GM04503 (cell line): ENCODE data around the gene MPPED2.

ENCODE experiments used
- DNase-seq: peaks from one replicate; pipeline ENCODE4 v3.0.0-alpha.2; 2012; ENCODE audit warnings: low read depth

MPPED2 gene

DNA sequence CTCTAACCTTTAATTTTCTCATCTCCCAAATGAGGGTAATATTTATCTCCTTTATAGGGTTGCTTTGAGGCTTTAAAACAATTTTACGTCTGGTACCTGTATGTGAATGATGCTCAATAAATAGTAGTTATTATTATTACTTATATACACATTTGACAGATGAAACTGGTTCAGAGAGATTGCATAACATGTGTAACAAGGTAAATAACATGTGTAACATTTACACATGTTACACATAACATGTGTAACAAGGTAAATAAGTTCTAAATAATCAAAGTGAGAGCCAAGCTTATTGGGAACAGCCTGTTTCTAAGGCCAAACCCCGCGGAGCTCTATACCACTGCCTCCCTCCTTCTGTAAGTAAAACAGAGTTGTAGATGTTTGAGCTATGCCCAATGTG is 100.9 kb downstream of the MPPED2 start:
- DNase-seq: no peak

DNA sequence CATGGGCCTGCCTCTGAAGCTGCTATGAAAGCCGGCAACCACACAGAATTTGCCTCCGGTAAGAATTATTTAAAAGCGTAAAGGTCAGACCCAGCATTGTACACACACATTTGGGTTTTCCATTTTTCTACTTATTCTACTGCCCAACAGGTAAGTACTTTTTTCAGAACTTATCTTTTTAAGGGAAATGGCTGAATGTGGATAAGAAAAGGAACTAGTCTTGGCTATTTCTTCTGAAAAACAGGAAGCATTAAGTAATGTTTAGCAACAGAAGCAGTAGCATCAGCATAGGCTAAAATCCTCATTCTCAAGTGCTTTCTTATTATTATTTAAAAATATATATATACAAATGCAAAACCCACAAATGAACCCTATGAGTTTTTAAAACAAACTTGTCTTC is 103.1 kb downstream of the MPPED2 start:
- no peak for DNase-seq

DNA sequence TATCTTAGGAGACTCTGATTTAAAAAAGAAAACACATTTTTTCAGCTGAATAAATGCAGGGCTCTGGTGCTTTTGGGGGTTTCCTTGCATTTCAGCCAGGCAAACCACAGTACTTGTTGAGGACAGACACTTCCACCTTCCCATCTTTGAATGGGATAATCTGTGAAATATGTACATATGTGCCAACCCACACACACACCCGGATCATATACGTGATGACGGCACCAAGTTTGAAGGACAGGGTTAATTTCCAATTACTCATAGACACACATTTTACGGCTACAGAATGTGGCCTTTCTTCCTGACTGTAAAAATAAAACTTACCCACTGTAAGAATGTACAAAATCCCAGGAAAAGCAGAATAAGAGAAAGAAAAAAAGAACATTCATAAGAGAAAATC is 104.4 kb downstream of the MPPED2 start:
- DNase-seq: no peak

GRCh38 chr11:30481330-30481729 is 104.8 kb downstream of the MPPED2 start:
- no peak for DNase-seq

GRCh38 chr11:30479899-30480298 is 106.3 kb downstream of the MPPED2 start:
- DNase-seq: no peak

GRCh38 chr11:30478923-30479322 is 107.2 kb downstream of the MPPED2 start:
- no peak for DNase-seq

- no peak for DNase-seq
Observed at GRCh38 chr11:30477061-30477460, 109.1 kb downstream of the MPPED2 start.

DNA sequence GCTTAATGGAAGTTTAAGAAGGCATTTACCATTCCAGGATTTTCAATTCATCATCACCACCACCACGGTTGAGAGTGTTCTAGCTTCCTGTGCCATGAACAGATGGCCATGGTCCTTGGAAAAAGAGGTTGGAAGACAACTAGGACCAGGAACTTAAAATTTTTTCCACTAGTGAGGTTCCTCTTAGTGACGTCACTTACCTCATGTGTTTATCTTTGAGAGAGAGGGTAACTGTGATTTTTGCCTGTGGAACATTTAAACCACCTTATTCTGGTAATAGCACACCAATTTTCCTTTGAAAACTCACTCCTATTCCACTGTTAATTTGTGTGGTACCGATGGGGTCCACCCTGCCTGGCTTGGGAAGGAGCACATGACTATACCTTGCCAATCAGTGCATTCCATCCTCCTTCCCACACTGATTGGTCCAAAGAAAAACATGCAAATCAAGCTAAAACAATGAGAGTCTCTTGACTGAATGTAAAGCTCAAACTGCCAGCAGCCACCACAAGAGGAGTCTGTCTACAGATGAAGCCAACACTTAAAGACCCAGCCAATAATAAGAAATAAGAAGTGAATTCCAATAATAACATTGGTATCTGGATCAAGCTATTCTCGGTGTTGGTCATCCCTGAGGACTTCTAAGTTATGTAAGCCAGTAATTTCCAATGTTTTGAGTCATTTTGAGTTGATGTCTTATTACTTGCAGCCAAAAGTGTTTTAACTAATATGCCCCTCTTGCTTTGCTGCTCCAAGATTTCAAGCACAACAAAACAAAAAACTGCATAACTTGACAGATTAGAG is 111.8 kb downstream of the MPPED2 start:
- DNase-seq: no peak

DNA sequence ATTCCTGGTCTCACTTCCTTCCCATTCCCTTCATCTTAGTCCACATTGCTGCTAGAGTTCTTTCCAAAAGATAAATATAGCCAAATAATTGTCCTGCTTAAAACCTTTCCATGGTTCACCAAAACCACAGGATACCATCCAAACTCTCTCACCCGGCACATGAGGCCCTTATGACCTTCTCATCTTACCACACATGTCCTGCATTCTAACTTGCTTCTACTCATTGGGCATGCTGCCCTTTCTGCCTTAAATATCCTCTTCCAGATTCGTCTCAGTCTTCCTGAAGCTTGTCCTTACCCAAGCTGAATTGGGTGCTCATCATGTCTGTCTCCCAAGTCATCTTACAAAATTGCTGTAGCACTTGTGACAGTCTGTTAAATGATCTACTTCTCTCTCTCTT is 114.9 kb downstream of the MPPED2 start:
- DNase-seq: no peak

- no peak for DNase-seq
Observed at GRCh38 chr11:30468881-30469280, 117.3 kb downstream of the MPPED2 start.

- no peak for DNase-seq
Observed at GRCh38 chr11:30467176-30467575, 119.0 kb downstream of the MPPED2 start.

DNA sequence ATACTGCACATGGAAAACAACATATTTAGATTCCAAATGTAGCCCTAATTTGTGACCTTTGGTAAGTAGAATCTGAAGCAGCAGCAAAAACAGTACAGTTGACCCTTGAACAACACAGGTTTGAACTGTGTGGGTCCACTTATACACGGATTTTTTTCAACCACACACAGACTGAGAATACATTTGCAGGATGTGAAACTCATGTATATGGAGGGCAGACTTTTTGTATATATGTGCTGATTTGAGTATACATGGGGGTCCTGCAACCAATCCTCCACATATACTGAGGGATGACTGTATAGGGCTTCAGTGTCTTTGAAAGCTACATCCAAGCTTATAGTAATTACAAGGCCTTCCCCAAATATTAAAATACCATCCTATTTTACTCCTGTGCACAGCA is 120.5 kb downstream of the MPPED2 start:
- no peak for DNase-seq

DNA sequence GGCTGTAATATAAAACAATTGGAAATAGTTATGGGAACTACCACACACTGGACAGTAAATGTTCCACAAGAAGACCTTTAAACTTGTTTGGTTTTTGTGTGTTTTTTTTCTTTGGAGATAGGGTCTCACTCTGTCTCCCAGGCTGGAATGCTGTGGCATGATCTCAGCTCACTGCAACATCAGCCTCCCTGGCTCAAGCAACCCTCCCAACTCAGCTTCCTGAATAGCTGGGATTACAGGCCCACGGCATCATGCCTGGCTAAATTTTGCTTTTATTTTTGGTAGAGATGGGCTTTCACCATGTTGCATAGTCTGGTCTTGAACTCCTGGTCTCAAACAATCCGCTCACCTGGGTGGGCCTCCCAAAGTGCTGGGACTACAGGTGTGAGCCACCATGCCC is 121.0 kb downstream of the MPPED2 start:
- DNase-seq: no peak

DNA sequence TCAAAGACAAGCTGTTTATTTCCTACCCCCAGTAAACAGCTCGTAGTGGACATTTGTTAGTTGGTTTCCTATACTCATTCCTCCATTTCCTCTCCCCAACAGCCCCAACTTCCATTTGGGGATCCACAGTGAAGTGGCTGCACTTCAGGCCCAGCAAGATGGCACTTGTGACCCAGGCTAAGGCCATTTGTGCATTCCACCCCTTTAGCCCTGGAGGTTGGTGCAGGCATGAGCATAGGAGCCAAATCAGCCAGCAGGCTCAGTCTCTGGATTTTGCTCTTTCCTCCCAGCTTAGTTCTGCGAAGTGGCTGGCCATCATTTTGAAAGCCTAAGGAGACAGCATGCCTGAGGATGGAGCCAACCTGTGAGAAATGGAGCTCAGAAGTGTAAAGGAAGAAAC is 122.9 kb downstream of the MPPED2 start:
- DNase-seq: no peak

- no peak for DNase-seq
Observed at GRCh38 chr11:30462421-30462820, 123.7 kb downstream of the MPPED2 start.

DNA sequence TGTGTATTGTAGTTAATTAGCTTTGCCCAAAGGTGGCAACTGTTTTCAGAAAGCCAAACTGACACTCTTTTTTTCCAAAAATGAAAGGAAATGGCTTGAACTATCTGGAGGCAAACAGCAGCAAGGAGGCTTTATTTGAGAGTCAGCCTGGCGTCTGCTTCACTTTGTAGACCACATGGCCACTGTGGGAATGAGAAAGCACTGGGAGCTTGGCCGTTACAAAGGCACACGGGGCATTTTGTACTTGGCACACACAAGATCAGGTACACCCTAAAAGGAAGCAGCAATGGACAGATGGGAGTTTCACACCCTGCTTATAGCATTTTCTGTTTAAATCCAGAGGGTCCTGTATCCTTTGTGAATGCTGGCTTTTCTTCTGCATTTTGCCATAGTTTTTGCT is 126.3 kb downstream of the MPPED2 start:
- DNase-seq: no peak

DNA sequence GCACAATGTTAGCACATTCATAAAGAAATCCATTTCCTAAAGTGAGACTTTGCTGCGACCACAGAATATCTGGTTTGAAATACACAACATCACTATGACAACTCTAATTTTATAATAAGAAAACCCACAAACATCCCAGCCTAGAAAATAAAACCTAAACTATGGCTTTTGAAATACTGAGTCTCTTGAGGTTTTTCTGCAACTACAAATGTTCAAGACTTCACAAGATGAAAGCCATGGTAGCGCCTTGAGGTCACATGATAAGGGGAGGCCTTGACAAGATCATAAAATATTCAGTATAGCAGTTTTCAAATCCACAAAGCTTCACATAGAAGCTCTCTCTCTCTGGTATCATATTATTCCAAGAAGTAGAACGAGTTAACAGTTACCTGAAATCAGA is 126.8 kb downstream of the MPPED2 start:
- no peak for DNase-seq

GRCh38 chr11:30458541-30458940 is 127.6 kb downstream of the MPPED2 start:
- DNase-seq: no peak

- DNase-seq: no peak
Observed at GRCh38 chr11:30457087-30457486, 129.1 kb downstream of the MPPED2 start.

- DNase-seq: no peak
Observed at GRCh38 chr11:30455025-30455424, 131.1 kb downstream of the MPPED2 start.

- no peak for DNase-seq
Observed at GRCh38 chr11:30454541-30454940, 131.6 kb downstream of the MPPED2 start.

- no peak for DNase-seq
Observed at GRCh38 chr11:30454111-30454510, 132.0 kb downstream of the MPPED2 start.

DNA sequence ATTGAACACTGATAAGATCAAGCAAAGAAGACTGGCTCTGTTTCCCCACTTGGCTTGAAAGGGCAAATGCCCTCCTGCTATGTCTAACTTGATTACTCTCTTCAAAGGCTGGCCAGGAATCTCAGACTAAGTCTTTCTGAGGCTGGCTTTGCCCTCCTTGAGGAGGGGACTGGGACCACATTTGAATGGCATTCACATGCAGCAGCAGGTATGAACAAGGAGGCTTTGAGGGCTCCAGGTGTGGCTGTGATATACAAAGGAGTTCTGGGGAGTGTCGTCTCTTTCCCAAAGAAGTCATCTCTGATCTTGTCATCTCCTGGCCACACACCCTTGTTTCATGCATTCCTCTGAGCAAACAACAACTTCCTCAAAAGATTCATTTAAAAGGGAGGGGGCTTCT is 132.4 kb downstream of the MPPED2 start:
- no peak for DNase-seq

DNA sequence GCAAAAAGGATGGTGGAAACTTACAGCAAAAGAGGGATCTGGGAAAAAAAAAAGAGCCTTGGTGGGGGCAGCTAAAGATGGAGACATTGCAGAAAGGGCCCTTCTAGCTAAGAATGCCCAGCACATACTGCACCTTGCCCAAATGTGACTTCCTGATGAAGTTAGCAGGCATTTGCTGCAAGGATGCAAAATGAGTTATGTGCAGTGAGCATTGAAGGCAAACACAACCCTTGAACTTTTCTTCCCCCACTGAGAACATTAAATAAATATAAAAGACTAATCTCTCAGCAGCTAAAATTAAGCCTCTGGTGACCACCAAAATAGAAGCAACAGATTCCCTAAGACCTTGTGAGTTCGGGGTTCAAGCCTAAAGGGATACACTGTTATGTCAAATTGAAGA is 133.3 kb downstream of the MPPED2 start:
- no peak for DNase-seq
